K562 (cell line): ENCODE results near the gene RFNG.
A peak's percentile ranks its signal among the peaks of the same experiment; 100 is the strongest.

ENCODE experiments used
- AFF4 ChIP-seq: sonication (generic); formaldehyde crosslinking; IDR thresholded peaks from 2 replicates; pipeline ENCODE4 v1.8.0; 2023; ENCODE audit warnings: mild to moderate bottlenecking, missing genetic modification reagents
- BDP1 ChIP-seq: IDR thresholded peaks from 3 replicates; pipeline ENCODE4 v1.6.1; 2011; ENCODE audit not compliant: insufficient read length, insufficient read depth
- CCAR2 ChIP-seq: fragments of 200-400 bp; formaldehyde crosslinking; IDR thresholded peaks from 2 replicates; pipeline ENCODE4 v1.6.1; 2017; ENCODE audit warnings: mild to moderate bottlenecking, low read depth, low read length
- HIVEP1 ChIP-seq: fragments of 250-450 bp; sonication (Bioruptor Pico); IDR thresholded peaks from 2 replicates; pipeline ENCODE4 v1.4.0; 2020; ENCODE audit warnings: mild to moderate bottlenecking
- NCOR1 ChIP-seq: fragments of 450-650 bp; IDR thresholded peaks from 2 replicates; pipeline ENCODE4 v1.6.1; 2016; ENCODE audit warnings: mild to moderate bottlenecking, moderate library complexity
- POLR2A ChIP-seq: fragments of 450-650 bp; conservative IDR thresholded peaks from 2 replicates; pipeline ENCODE4 v1.6.1; 2016
- POLR2AphosphoS5 ChIP-seq: IDR thresholded peaks from 2 replicates; pipeline ENCODE4 v1.6.1; 2011; ENCODE audit warnings: mild to moderate bottlenecking, low read depth, low read length, moderate library complexity; ENCODE audit not compliant: control insufficient read depth, insufficient read depth
- RNF2 ChIP-seq: sonication (generic); IDR thresholded peaks from 2 replicates; pipeline ENCODE4 v1.6.1; 2016
- TRIM28 ChIP-seq: fragments of 450-650 bp; IDR thresholded peaks from 2 replicates; pipeline ENCODE4 v1.6.1; 2017
- ZBTB49 ChIP-seq: sonication (generic); formaldehyde crosslinking; IDR thresholded peaks from 2 replicates; pipeline ENCODE4 v1.8.0; 2022; ENCODE audit warnings: missing genetic modification reagents, mild to moderate bottlenecking, borderline replicate concordance
- ZNF197 ChIP-seq: fragments of 200-800 bp; sonication (Bioruptor generic); IDR thresholded peaks from 2 replicates; pipeline ENCODE4 v1.6.1; 2016; ENCODE audit warnings: low read depth, missing genetic modification characterization, missing compliant biosample characterization
- ZNF212 ChIP-seq: fragments of 450-650 bp; formaldehyde crosslinking; IDR thresholded peaks from 2 replicates; pipeline ENCODE4 v1.4.0; 2020; ENCODE audit warnings: mild to moderate bottlenecking

- no peak for TF ChIP-seq BDP1
- TF ChIP-seq ZBTB49 (CRISPR knock-in tag), result peak; percentile 63; the same call in 1 of the 2 replicates
- peak; percentile 50 for TF ChIP-seq POLR2A
- TF ChIP-seq AFF4 (CRISPR knock-in tag), result peak; percentile 86; the same call in 1 of the 2 replicates
- no peak for TF ChIP-seq POLR2AphosphoS5
- TF ChIP-seq TRIM28, result no peak
- no peak for TF ChIP-seq HIVEP1
- TF ChIP-seq ZNF197 (CRISPR knock-in tag), result no peak
- no peak; the same call in 1 of the 2 replicates for TF ChIP-seq RNF2
- peak; percentile 64 for TF ChIP-seq NCOR1
- TF ChIP-seq ZNF212 (CRISPR knock-in tag), result no peak
- no peak for TF ChIP-seq CCAR2
Measured at GRCh38 chr17:82098939-82099763, 47.5 kb upstream of the RFNG start.
